ENCODE results near the gene DCHS1.

Gene DCHS1

GRCh38 chr11:6671991-6672390 is 16.4 kb upstream of the DCHS1 start:
- DNase-seq (ENCODE audit: low spot score): no peak

GRCh38 chr11:6670202-6670830 is 14.7 kb upstream of the DCHS1 start:
- no peak for DNase-seq (ENCODE audit: low spot score)

- DNase-seq (ENCODE audit: low spot score): peak; percentile 41
Measured at GRCh38 chr11:6667733-6668374, 12.2 kb upstream of the DCHS1 start.

GRCh38 chr11:6666302-6667183 is 10.9 kb upstream of the DCHS1 start:
- DNase-seq (ENCODE audit: low spot score): no peak

GRCh38 chr11:6664551-6664950 is 8.9 kb upstream of the DCHS1 start:
- DNase-seq (ENCODE audit: low spot score): no peak

GRCh38 chr11:6663794-6664469 is 8.3 kb upstream of the DCHS1 start:
- no peak for DNase-seq (ENCODE audit: low spot score)

GRCh38 chr11:6660712-6661111 is 5.1 kb upstream of the DCHS1 start:
- no peak for DNase-seq (ENCODE audit: low spot score)

GRCh38 chr11:6658647-6659046 is 3.0 kb upstream of the DCHS1 start:
- no peak for DNase-seq (ENCODE audit: low spot score)

GRCh38 chr11:6657346-6657745 is 1.7 kb upstream of the DCHS1 start:
- DNase-seq (ENCODE audit: low spot score): no peak

GRCh38 chr11:6656936-6657335 is 1.3 kb upstream of the DCHS1 start:
- DNase-seq (ENCODE audit: low spot score): no peak

- DNase-seq (ENCODE audit: low spot score): no peak
Measured at GRCh38 chr11:6656584-6656915, 941 bp upstream of the DCHS1 start.

GRCh38 chr11:6655020-6655789 is 404 bp downstream of the DCHS1 start:
- DNase-seq (ENCODE audit: low spot score): peak; percentile 41

- no peak for DNase-seq (ENCODE audit: low spot score)
Measured at GRCh38 chr11:6654281-6655019, 1.2 kb downstream of the DCHS1 start.

GRCh38 chr11:6653656-6654055 is 2.0 kb downstream of the DCHS1 start:
- DNase-seq (ENCODE audit: low spot score): no peak

GRCh38 chr11:6653097-6653496 is 2.5 kb downstream of the DCHS1 start:
- DNase-seq (ENCODE audit: low spot score): no peak

- DNase-seq (ENCODE audit: low spot score): no peak
Measured at GRCh38 chr11:6652182-6652581, 3.4 kb downstream of the DCHS1 start.

GRCh38 chr11:6650980-6651379 is 4.6 kb downstream of the DCHS1 start:
- no peak for DNase-seq (ENCODE audit: low spot score)

GRCh38 chr11:6650104-6650503 is 5.5 kb downstream of the DCHS1 start:
- no peak for DNase-seq (ENCODE audit: low spot score)

GRCh38 chr11:6648501-6648900 is 7.1 kb downstream of the DCHS1 start:
- no peak for DNase-seq (ENCODE audit: low spot score)

- no peak for DNase-seq (ENCODE audit: low spot score)
Measured at GRCh38 chr11:6647836-6648235, 7.8 kb downstream of the DCHS1 start.

Data from SK-N-DZ (cell line).